Esophagus squamous epithelium (tissue), 5 donors: ENCODE data around the gene OBSCN. TPM values are rescaled to one million over a fixed set of nuclear protein-coding genes. Genes with fewer than 3 reads are reported as not detected.

Experiments
- DNase-seq: peaks from one replicate; lab custom pipeline; 2025; lab: John Stamatoyannopoulos, UW
- H3K27ac ChIP-seq, 4 donors: fragments of 200-600 bp; sonication (generic); one replicate each; pipeline ENCODE4 v1.5.1; 2016 to 2019; ENCODE audit warnings: mild to moderate bottlenecking in 1 of 4
- H3K27me3 ChIP-seq, 4 donors: fragments of 200-600 bp; sonication (generic); 1 replicate in 3 of 4; 2 replicates in 1 of 4; pipeline versions ENCODE4 v1.5.1 to v1.6.0; 2017 to 2021; ENCODE audit warnings: antibody characterized with exemption in 1 of 4
- H3K36me3 ChIP-seq, 3 donors: fragments of 200-600 bp; sonication (generic); one replicate each; pipeline ENCODE4 v1.5.1; 2016 to 2019
- H3K4me1 ChIP-seq, 3 donors: fragments of 200-600 bp; sonication (generic); one replicate each; pipeline ENCODE4 v1.5.1; 2017 to 2019
- H3K4me3 ChIP-seq, 4 donors: fragments of 200-600 bp; sonication (generic); 1 replicate in 3 of 4; 2 replicates in 1 of 4; pipeline ENCODE4 v1.5.1; 2016 to 2019; ENCODE audit warnings: mild to moderate bottlenecking in 2 of 4, moderate library complexity in 1 of 4
- H3K9me3 ChIP-seq, 3 donors: fragments of 200-600 bp; sonication (generic); one replicate each; pipeline ENCODE4 v1.5.1; 2016 to 2019
- CTCF ChIP-seq, 6 experiments: fragments of 450-650 bp in 4 of 6; fragments of 200-600 bp in 2 of 6; sonication (generic) in 2 of 6; IDR thresholded peaks; one replicate each; pipeline ENCODE4 v1.5.1; 2016 to 2019; ENCODE audit warnings: antibody characterized with exemption in 6 of 6, mild to moderate bottlenecking in 4 of 6, moderate library complexity in 4 of 6
- POLR2A ChIP-seq, 4 donors: fragments of 450-650 bp; IDR thresholded peaks; one replicate each; pipeline ENCODE4 v1.6.1; 2017; ENCODE audit warnings: antibody characterized with exemption in 4 of 4, mild to moderate bottlenecking in 4 of 4, moderate library complexity in 3 of 4
- WGBS, 2 donors: methylation state at CpG; one replicate each; pipeline ENCODE4 v1.1.5; 2018; 5-methylcytosine and 5-hydroxymethylcytosine counted together
- intact Hi-C: fragments of 100-400 bp; cut with DNase I; formaldehyde crosslinking; loops from one replicate; pipeline ENCODE4 v1.15.0; 2022
- total RNA-seq, 4 donors: library from RNA; depleted of rRNA; stranded (reverse); fragments of >200 nt; gene quantifications; one replicate each; pipeline ENCODE4 v1.1.0, GENCODE V29; 2016
- donor health status: DM: yes; HTN: yes; CAD: no.

The OBSCN gene
- total RNA-seq, 4 donors from 2014 or later, result 4.0 to 53.2 (median 13.8) TPM

GRCh38 chr1:228279011-228279721, 71.3 kb downstream of the OBSCN start:
- H3K4me3 ChIP-seq, result no peak overlapping the region
- no peaks in the 10 kb centered on the region for H3K27me3 ChIP-seq
- DNase-seq, result no peak
- WGBS, 2 donors, result 88% methylated on average over 6 of the region's 27 CpGs; no CpG with 5 or more reads in 1 of the 2 donors
- H3K4me1 ChIP-seq, result peaks cover 8 to 26% (median 12%) of the 10 kb centered on the region in 3 donors
- peaks cover 0 to 75% (median 0%) of the 10 kb centered on the region in 3 donors for H3K36me3 ChIP-seq
- no peak overlapping the region for H3K27ac ChIP-seq
- intact Hi-C loops, result no loop called here
- TF ChIP-seq CTCF (IDR thresholded peaks at IDR 0.05), result no peak
- no peak for TF ChIP-seq POLR2A (IDR thresholded peaks at IDR 0.05)
- H3K9me3 ChIP-seq, result no peaks in the 10 kb centered on the region

GRCh38 chr1:228279722-228280105, 71.9 kb downstream of the OBSCN start:
- DNase-seq, result no peak
- 90% methylated on average over 4 of the region's 12 CpGs; no CpG with 5 or more reads in 1 of the 2 donors for WGBS, 2 donors

GRCh38 chr1:228280106-228280901, 72.5 kb downstream of the OBSCN start:
- Histone ChIP-seq H3K36me3 (peaks cover 0 to 81% (median 0%) of the 10 kb centered on the region in 3 donors), H3K27ac (no peak overlapping the region)
- TF ChIP-seq POLR2A (IDR thresholded peaks at IDR 0.05) (no peak), CTCF (IDR thresholded peaks at IDR 0.05) (no peak)

More at GRCh38 chr1:228279722-228280105, 71.9 kb downstream of the OBSCN start:
- TF ChIP-seq CTCF (IDR thresholded peaks at IDR 0.05) (no peak), POLR2A (IDR thresholded peaks at IDR 0.05) (no peak)
- Histone ChIP-seq H3K4me3 (no peak overlapping the region), H3K27ac (no peak overlapping the region), H3K9me3 (no peaks in the 10 kb centered on the region), H3K27me3 (no peaks in the 10 kb centered on the region), H3K36me3 (peaks cover 0 to 75% (median 0%) of the 10 kb centered on the region in 3 donors), H3K4me1 (peaks cover 8 to 22% (median 12%) of the 10 kb centered on the region in 3 donors)
- intact Hi-C loops, result no loop called here

GRCh38 chr1:228280961-228281591, 73.2 kb downstream of the OBSCN start:
- no peak for DNase-seq
- no peak overlapping the region for H3K4me3 ChIP-seq
- WGBS, 2 donors, result 60% methylated on average over 1 of the region's 15 CpGs; no CpG with 5 or more reads in 1 of the 2 donors

More at GRCh38 chr1:228280106-228280901, 72.5 kb downstream of the OBSCN start:
- Histone ChIP-seq H3K4me1 (peaks cover 3 to 16% (median 7%) of the 10 kb centered on the region in 3 donors), H3K9me3 (no peaks in the 10 kb centered on the region), H3K4me3 (no peak overlapping the region), H3K27me3 (no peaks in the 10 kb centered on the region)
- 80 to 97% methylated on average over 3 to 5 of the region's 48 CpGs for WGBS, 2 donors
- intact Hi-C loops, result no loop called here
- DNase-seq, result no peak

More at GRCh38 chr1:228280961-228281591, 73.2 kb downstream of the OBSCN start:
- no peaks in the 10 kb centered on the region for H3K9me3 ChIP-seq
- no peak overlapping the region for H3K27ac ChIP-seq
- TF ChIP-seq CTCF (IDR thresholded peaks at IDR 0.05), result no peak
- TF ChIP-seq POLR2A (IDR thresholded peaks at IDR 0.05), result no peak
- H3K4me1 ChIP-seq, result peaks cover 0 to 9% (median 6%) of the 10 kb centered on the region in 3 donors
- H3K27me3 ChIP-seq, result no peaks in the 10 kb centered on the region
- H3K36me3 ChIP-seq, result peaks cover 0 to 89% (median 0%) of the 10 kb centered on the region in 3 donors
- intact Hi-C loops, result no loop called here
